Muscle layer of duodenum (tissue), 2 donors: ENCODE data around the gene GALP.
"Not testable (repeated sequence)": the region's sequence is repeated elsewhere in the genome, so short reads cannot be mapped to it uniquely, and the experiment has no call there.

Experiments
- H3K27ac ChIP-seq: one replicate; pipeline ENCODE4 v1.7.0; 2013; ENCODE audit warnings: mild to moderate bottlenecking, low read length
- H3K27me3 ChIP-seq: one replicate; pipeline ENCODE4 v1.7.0; 2013; ENCODE audit warnings: low read depth, mild to moderate bottlenecking, control low read depth, low read length
- H3K36me3 ChIP-seq, 2 donors: one replicate each; pipeline ENCODE4 v1.7.0; 2013; ENCODE audit warnings: low read length in 2 of 2, control low read depth in 1 of 2, mild to moderate bottlenecking in 1 of 2; ENCODE audit not compliant: insufficient read depth in 2 of 2, control insufficient read depth in 1 of 2
- H3K4me1 ChIP-seq, 2 donors: one replicate each; pipeline ENCODE4 v1.7.0; 2013; ENCODE audit warnings: low read length in 2 of 2, mild to moderate bottlenecking in 2 of 2, control low read depth in 1 of 2, moderate library complexity in 1 of 2; ENCODE audit not compliant: insufficient read depth in 2 of 2, control insufficient read depth in 1 of 2
- H3K4me3 ChIP-seq, 2 donors: one replicate each; pipeline ENCODE4 v1.7.0; 2013; ENCODE audit warnings: low read length in 2 of 2, low read depth in 1 of 2, mild to moderate bottlenecking in 1 of 2
- H3K9me3 ChIP-seq, 2 donors: one replicate each; pipeline ENCODE4 v1.7.0; 2013; ENCODE audit warnings: low read length in 2 of 2, control low read depth in 1 of 2, mild to moderate bottlenecking in 1 of 2; ENCODE audit not compliant: control insufficient read depth in 1 of 2
- donor health status: healthy.

The GALP gene

GRCh38 chr19:56193981-56194640 lies 18.3 kb downstream of the GALP start:
- Histone ChIP-seq H3K36me3 (no peaks in the 10 kb centered on the region), H3K27ac (no peak overlapping the region), H3K27me3 (no peaks in the 10 kb centered on the region), H3K4me3 (no peak overlapping the region), H3K4me1 (no peaks in the 10 kb centered on the region), H3K9me3 (no peaks in the 10 kb centered on the region)

- not testable (repeated sequence) for H3K9me3 ChIP-seq, H3K4me1 ChIP-seq, H3K27ac ChIP-seq, H3K27me3 ChIP-seq, H3K36me3 ChIP-seq, H3K4me3 ChIP-seq
Observed at GRCh38 chr19:56197646-56198045, 21.8 kb downstream of the GALP start, which contains the start of gene ZSCAN5B. Gene ZSCAN5B (minus strand): TSS chr19:56197783. CDS start chr19:56193052, 4,731 bp downstream.

- Histone ChIP-seq H3K27ac (no peak overlapping the region), H3K27me3 (no peaks in the 10 kb centered on the region), H3K36me3 (no peaks in the 10 kb centered on the region), H3K4me1 (no peaks in the 10 kb centered on the region), H3K4me3 (no peak overlapping the region), H3K9me3 (no peaks in the 10 kb centered on the region)
Observed at GRCh38 chr19:56199687-56200086, 23.9 kb downstream of the GALP start.

- H3K27ac ChIP-seq: no peak within 1 kb of the TSS
- H3K4me3 ChIP-seq: no peak within 1 kb of the TSS
- no peaks in the 10 kb centered on the region for H3K36me3 ChIP-seq
- no peaks in the 10 kb centered on the region for H3K4me1 ChIP-seq
- no peaks in the 10 kb centered on the region for H3K9me3 ChIP-seq
- H3K27me3 ChIP-seq: no peaks in the 10 kb centered on the region
Observed at GRCh38 chr19:56201973-56202372, 26.2 kb downstream of the GALP start, which contains the start of gene ZSCAN5C. Gene ZSCAN5C (plus strand): TSS chr19:56202273. CDS start chr19:56205914, 3,641 bp downstream.

GRCh38 chr19:56207581-56207980 lies 31.8 kb downstream of the GALP start:
- not testable (repeated sequence) for H3K4me1 ChIP-seq, H3K4me3 ChIP-seq, H3K36me3 ChIP-seq, H3K9me3 ChIP-seq, H3K27ac ChIP-seq, H3K27me3 ChIP-seq

GRCh38 chr19:56209091-56209490 lies 33.3 kb downstream of the GALP start:
- Histone ChIP-seq H3K4me3 (no peak overlapping the region), H3K27ac (no peak overlapping the region), H3K36me3 (no peaks in the 10 kb centered on the region), H3K27me3 (no peaks in the 10 kb centered on the region), H3K9me3 (no peaks in the 10 kb centered on the region), H3K4me1 (no peaks in the 10 kb centered on the region)

- not testable (repeated sequence) for H3K27me3 ChIP-seq, H3K4me1 ChIP-seq, H3K27ac ChIP-seq, H3K36me3 ChIP-seq, H3K4me3 ChIP-seq, H3K9me3 ChIP-seq
Observed at GRCh38 chr19:56210036-56210435, 34.2 kb downstream of the GALP start.

- Histone ChIP-seq H3K27me3 (no peaks in the 10 kb centered on the region), H3K27ac (no peak overlapping the region), H3K4me3 (no peak overlapping the region), H3K9me3 (no peaks in the 10 kb centered on the region), H3K36me3 (no peaks in the 10 kb centered on the region), H3K4me1 (no peaks in the 10 kb centered on the region)
Observed at GRCh38 chr19:56211718-56212117, 35.9 kb downstream of the GALP start.

GRCh38 chr19:56217039-56217949 lies 41.5 kb downstream of the GALP start:
- peak overlapping the region; percentile 37 to 60 for H3K4me3 ChIP-seq

GRCh38 chr19:56218961-56219360 lies 43.2 kb downstream of the GALP start:
- Histone ChIP-seq H3K27me3 (no peaks in the 10 kb centered on the region), H3K27ac (no peak overlapping the region), H3K4me3 (no peak overlapping the region), H3K36me3 (peaks cover 0 to 5% of the 10 kb centered on the region in 2 donors), H3K4me1 (peaks cover 0 to 9% of the 10 kb centered on the region in 2 donors), H3K9me3 (no peaks in the 10 kb centered on the region)

More at GRCh38 chr19:56217039-56217949, 41.5 kb downstream of the GALP start:
- no peak overlapping the region for H3K27ac ChIP-seq
- peaks cover 0 to 3% of the 10 kb centered on the region in 2 donors for H3K36me3 ChIP-seq
- no peaks in the 10 kb centered on the region for H3K27me3 ChIP-seq
- H3K4me1 ChIP-seq: peaks cover 0 to 9% of the 10 kb centered on the region in 2 donors
- no peaks in the 10 kb centered on the region for H3K9me3 ChIP-seq

GRCh38 chr19:56221442-56221841 lies 45.6 kb downstream of the GALP start:
- not testable (repeated sequence) for H3K9me3 ChIP-seq, H3K36me3 ChIP-seq, H3K4me3 ChIP-seq, H3K27me3 ChIP-seq, H3K27ac ChIP-seq, H3K4me1 ChIP-seq
